GM18508 (cell line): Measurements from ENCODE around the gene PRKCA.

ENCODE experiments used
- ATAC-seq: cut with Tn5 transposase; IDR thresholded peaks from one replicate; pipeline ENCODE4 v1.9.1; 2021; ENCODE audit warnings: moderate number of reproducible peaks; ENCODE audit not compliant: insufficient read depth, unreplicated experiment

The PRKCA gene

GRCh38 chr17:66524877-66525276, 222.5 kb downstream of the PRKCA start:
- no peak for ATAC-seq

GRCh38 chr17:66525338-66525737, 222.9 kb downstream of the PRKCA start:
- no peak for ATAC-seq

- no peak for ATAC-seq
These were observed 224.4 kb downstream of the PRKCA start for GRCh38 chr17:66526827-66527226.

GRCh38 chr17:66527335-66527734, 224.9 kb downstream of the PRKCA start:
- ATAC-seq, result no peak

- ATAC-seq, result no peak
These were observed 229.5 kb downstream of the PRKCA start for GRCh38 chr17:66531851-66532295.

- no peak for ATAC-seq
These were observed 231.2 kb downstream of the PRKCA start for GRCh38 chr17:66533572-66533971.

GRCh38 chr17:66533986-66534385, 231.6 kb downstream of the PRKCA start:
- no peak for ATAC-seq

- ATAC-seq, result no peak
These were observed 233.2 kb downstream of the PRKCA start for GRCh38 chr17:66535611-66536010.

GRCh38 chr17:66537502-66537901, 235.1 kb downstream of the PRKCA start:
- no peak for ATAC-seq

GRCh38 chr17:66538776-66539175, 236.4 kb downstream of the PRKCA start:
- no peak for ATAC-seq

GRCh38 chr17:66540131-66540781, 237.8 kb downstream of the PRKCA start:
- ATAC-seq, result no peak

- peak; percentile 82 for ATAC-seq
These were observed 239.2 kb downstream of the PRKCA start for GRCh38 chr17:66541461-66542128.

- peak; percentile 90 for ATAC-seq
These were observed 239.9 kb downstream of the PRKCA start for GRCh38 chr17:66542129-66542966.

- no peak for ATAC-seq
These were observed 240.6 kb downstream of the PRKCA start for GRCh38 chr17:66542967-66543520.

GRCh38 chr17:66543526-66543925, 241.1 kb downstream of the PRKCA start:
- ATAC-seq, result no peak

- ATAC-seq, result no peak
These were observed 243.5 kb downstream of the PRKCA start for GRCh38 chr17:66545918-66546317.

- ATAC-seq, result no peak
These were observed 244.9 kb downstream of the PRKCA start for GRCh38 chr17:66547151-66547865.

- no peak for ATAC-seq
These were observed 245.7 kb downstream of the PRKCA start for GRCh38 chr17:66548158-66548557.

GRCh38 chr17:66548659-66549310, 246.4 kb downstream of the PRKCA start:
- ATAC-seq, result no peak

GRCh38 chr17:66549311-66549704, 246.9 kb downstream of the PRKCA start:
- ATAC-seq, result no peak
